Loucy (cell line): ENCODE data around the gene XNDC1N.

Experiments
- H2AFZ ChIP-seq: fragments of 200-600 bp; sonication (generic); 2 replicates; pipeline ENCODE4 v1.6.0; 2016; ENCODE audit warnings: antibody characterized with exemption, mild to moderate bottlenecking, low read length, moderate library complexity
- H3F3A ChIP-seq: fragments of 200-600 bp; 2 replicates; pipeline ENCODE4 v1.6.0; 2016; ENCODE audit warnings: antibody characterized with exemption, low read depth, mild to moderate bottlenecking
- H3K27me3 ChIP-seq: fragments of 200-600 bp; sonication (generic); 2 replicates; pipeline ENCODE4 v1.6.1; 2014; ENCODE audit warnings: low read length, mild to moderate bottlenecking; ENCODE audit not compliant: insufficient read depth, poor library complexity, severe bottlenecking
- H3K36me3 ChIP-seq: fragments of 200-600 bp; sonication (generic); 2 replicates; pipeline ENCODE4 v1.6.1; 2016; ENCODE audit warnings: low read length; ENCODE audit not compliant: insufficient read depth
- H3K4me1 ChIP-seq: fragments of 200-600 bp; sonication (generic); 2 replicates; pipeline ENCODE4 v1.5.1; 2014; ENCODE audit warnings: low read length, mild to moderate bottlenecking; ENCODE audit not compliant: insufficient read depth, poor library complexity, severe bottlenecking
- H3K4me2 ChIP-seq: fragments of 200-600 bp; sonication (generic); 2 replicates; pipeline ENCODE4 v1.6.0; 2014; ENCODE audit warnings: antibody characterized with exemption, low read length, low read depth, mild to moderate bottlenecking; ENCODE audit not compliant: poor library complexity, severe bottlenecking
- H3K4me3 ChIP-seq: fragments of 200-600 bp; sonication (generic); 2 replicates; pipeline ENCODE4 v1.5.1; 2014; ENCODE audit warnings: low read length, mild to moderate bottlenecking, mixed read lengths; ENCODE audit not compliant: poor library complexity, severe bottlenecking
- H3K79me2 ChIP-seq: fragments of 200-600 bp; sonication (generic); 2 replicates; pipeline ENCODE4 v1.6.1; 2014; ENCODE audit warnings: low read length; ENCODE audit not compliant: insufficient read depth
- H3K9ac ChIP-seq: fragments of 200-600 bp; sonication (generic); 2 replicates; pipeline ENCODE4 v1.6.0; 2014; ENCODE audit warnings: mild to moderate bottlenecking, low read depth, low read length, moderate library complexity; ENCODE audit not compliant: poor library complexity, severe bottlenecking
- H3K9me2 ChIP-seq: fragments of 200-600 bp; sonication (generic); replicated peaks from 2 replicates; pipeline ENCODE4 v1.6.1; 2016; ENCODE audit warnings: low read depth, low read length, mixed read lengths
- H3K9me3 ChIP-seq: fragments of 200-600 bp; sonication (generic); 2 replicates; pipeline ENCODE4 v1.6.1; 2014; ENCODE audit warnings: mild to moderate bottlenecking, antibody characterized with exemption, low read length, low read depth; ENCODE audit not compliant: insufficient read depth
- H4K20me1 ChIP-seq: fragments of 200-600 bp; sonication (generic); 2 replicates; pipeline ENCODE4 v1.6.0; 2014; ENCODE audit warnings: antibody characterized with exemption, low read length, mild to moderate bottlenecking; ENCODE audit not compliant: insufficient read depth, poor library complexity, severe bottlenecking
- CTCF ChIP-seq: fragments of 200-600 bp; sonication (generic); conservative IDR thresholded peaks from 2 replicates; pipeline ENCODE4 v1.5.1; 2014; ENCODE audit warnings: mild to moderate bottlenecking, antibody characterized with exemption, low read length
- EZH2phosphoT487 ChIP-seq: fragments of 200-600 bp; IDR thresholded peaks from 2 replicates; pipeline ENCODE4 v1.6.1; 2018; ENCODE audit warnings: antibody characterized with exemption, mild to moderate bottlenecking, moderate library complexity, borderline replicate concordance

The XNDC1N gene

GRCh38 chr11:71951741-71952310 lies 23.4 kb upstream of the XNDC1N start:
- H3K79me2 ChIP-seq: peaks cover 68% of the 10 kb centered on the region
- no peak overlapping the region for H3K4me2 ChIP-seq
- H3K9me2 ChIP-seq: no peaks in the 10 kb centered on the region
- no peaks in the 10 kb centered on the region for H3K4me1 ChIP-seq
- H3K9ac ChIP-seq: no peak overlapping the region
- no peaks in the 10 kb centered on the region for H3F3A ChIP-seq
- no peaks in the 10 kb centered on the region; the same call in 1 of the 2 replicates for H3K36me3 ChIP-seq
- H3K9me3 ChIP-seq: no peaks in the 10 kb centered on the region
- no peaks in the 10 kb centered on the region for H3K27me3 ChIP-seq
- no peak overlapping the region for H2AFZ ChIP-seq
- H3K4me3 ChIP-seq: no peak overlapping the region
- no peak for TF ChIP-seq CTCF
- no peak for TF ChIP-seq EZH2phosphoT487
- H4K20me1 ChIP-seq: peaks cover 5% of the 10 kb centered on the region

- Histone ChIP-seq H2AFZ (no peak overlapping the region), H3K9ac (no peak overlapping the region), H3K27me3 (no peaks in the 10 kb centered on the region), H3K4me2 (no peak overlapping the region), H4K20me1 (peaks cover 5% of the 10 kb centered on the region), H3K9me2 (no peaks in the 10 kb centered on the region), H3K79me2 (peaks cover 60% of the 10 kb centered on the region), H3F3A (no peaks in the 10 kb centered on the region), H3K36me3 (peaks cover 5% of the 10 kb centered on the region; the same call in 1 of the 2 replicates), H3K4me1 (no peaks in the 10 kb centered on the region), H3K4me3 (no peak overlapping the region), H3K9me3 (no peaks in the 10 kb centered on the region)
- TF ChIP-seq CTCF (no peak), EZH2phosphoT487 (no peak)
Measured at GRCh38 chr11:71949034-71949433, 20.6 kb upstream of the XNDC1N start.

- Histone ChIP-seq H3K9me3 (no peaks in the 10 kb centered on the region), H3K4me1 (no peaks in the 10 kb centered on the region), H3K4me3 (no peak overlapping the region), H3K79me2 (peaks cover 59% of the 10 kb centered on the region), H3K9ac (no peak overlapping the region), H3K36me3 (peaks cover 5% of the 10 kb centered on the region; the same call in 1 of the 2 replicates), H4K20me1 (peaks cover 6% of the 10 kb centered on the region), H2AFZ (no peak overlapping the region), H3K4me2 (no peak overlapping the region), H3K27me3 (no peaks in the 10 kb centered on the region), H3K9me2 (no peaks in the 10 kb centered on the region), H3F3A (no peaks in the 10 kb centered on the region)
- TF ChIP-seq CTCF (no peak), EZH2phosphoT487 (no peak)
Measured at GRCh38 chr11:71948314-71949027, 20.1 kb upstream of the XNDC1N start.
